HFFc6 (cell line): ENCODE results near the gene PHYKPL. TPM values are rescaled to one million over a fixed set of nuclear protein-coding genes. Genes with fewer than 3 reads are reported as not detected.

Experiments
- DNase-seq: peaks from one replicate; pipeline ENCODE4 v3.0.0-alpha.2; 2018
- H3K27ac Mint-ChIP-seq: 2 replicates; pipeline ENCODE4 v1.8.0; 2020; ENCODE audit warnings: mild to moderate bottlenecking, mixed read lengths
- H3K27me3 Mint-ChIP-seq: 2 replicates; pipeline ENCODE4 v1.8.0; 2021; ENCODE audit warnings: mild to moderate bottlenecking, moderate library complexity, mixed read lengths; ENCODE audit not compliant: insufficient read depth
- H3K36me3 Mint-ChIP-seq: 2 replicates; pipeline ENCODE4 v1.8.0; 2021; ENCODE audit warnings: low read depth, mixed read lengths
- H3K4me1 Mint-ChIP-seq: 2 replicates; pipeline ENCODE4 v1.8.0; 2020; ENCODE audit warnings: low read depth, mixed read lengths
- H3K4me3 Mint-ChIP-seq: 2 replicates; pipeline ENCODE4 v1.8.0; 2020; ENCODE audit warnings: mild to moderate bottlenecking, moderate library complexity, mixed read lengths
- H3K9me3 Mint-ChIP-seq: 2 replicates; pipeline ENCODE4 v1.8.0; 2020; ENCODE audit warnings: mild to moderate bottlenecking, mixed read lengths
- total RNA-seq, 6 experiments: library from RNA; stranded (reverse); fragmentation: NEBNext Ultra II Directional; extraction: Animal tissue kit (Norgen Biotek cat#: 25700); gene quantifications; 2 replicates in 1 of 6; 3 replicates in 5 of 6; pipeline ENCODE4 v1.2.3, GENCODE V29; 2021
- TF ChIP-seq, protein P1 (sequence below): fragments of 200-600 bp; sonication (generic); IDR thresholded peaks from 2 replicates; pipeline ENCODE4 v1.5.0; 2021; ENCODE audit warnings: antibody characterized with exemption, mild to moderate bottlenecking

Gene PHYKPL
- total RNA-seq, 6 experiments from 2014 or later: 18.7 to 25.6 (median 23.9) TPM

DNA sequence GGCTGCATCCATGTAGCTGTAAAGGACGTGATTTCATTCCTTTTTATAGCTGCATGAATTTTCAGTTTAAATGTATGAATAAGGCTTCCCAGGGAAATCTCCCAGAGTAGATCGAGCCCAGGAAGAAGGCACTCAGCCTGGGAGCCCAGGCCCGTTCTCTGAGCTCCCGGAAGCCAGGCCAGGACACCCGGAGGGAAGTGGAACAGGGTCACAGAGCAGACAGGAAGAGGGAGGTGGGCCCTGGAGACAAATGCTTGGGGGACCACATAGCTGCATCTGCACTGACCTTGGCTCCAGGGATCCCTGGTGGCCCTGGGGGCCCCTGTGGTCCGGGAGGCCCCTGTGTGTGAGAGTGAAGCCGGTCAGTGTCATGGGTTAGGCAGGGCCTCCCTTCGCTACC, 19.7 kb upstream of the PHYKPL start:
- peaks cover 7% of the 10 kb centered on the region for H3K27me3 Mint-ChIP-seq
- H3K27ac Mint-ChIP-seq: no peak overlapping the region
- TF ChIP-seq, protein P1, sequence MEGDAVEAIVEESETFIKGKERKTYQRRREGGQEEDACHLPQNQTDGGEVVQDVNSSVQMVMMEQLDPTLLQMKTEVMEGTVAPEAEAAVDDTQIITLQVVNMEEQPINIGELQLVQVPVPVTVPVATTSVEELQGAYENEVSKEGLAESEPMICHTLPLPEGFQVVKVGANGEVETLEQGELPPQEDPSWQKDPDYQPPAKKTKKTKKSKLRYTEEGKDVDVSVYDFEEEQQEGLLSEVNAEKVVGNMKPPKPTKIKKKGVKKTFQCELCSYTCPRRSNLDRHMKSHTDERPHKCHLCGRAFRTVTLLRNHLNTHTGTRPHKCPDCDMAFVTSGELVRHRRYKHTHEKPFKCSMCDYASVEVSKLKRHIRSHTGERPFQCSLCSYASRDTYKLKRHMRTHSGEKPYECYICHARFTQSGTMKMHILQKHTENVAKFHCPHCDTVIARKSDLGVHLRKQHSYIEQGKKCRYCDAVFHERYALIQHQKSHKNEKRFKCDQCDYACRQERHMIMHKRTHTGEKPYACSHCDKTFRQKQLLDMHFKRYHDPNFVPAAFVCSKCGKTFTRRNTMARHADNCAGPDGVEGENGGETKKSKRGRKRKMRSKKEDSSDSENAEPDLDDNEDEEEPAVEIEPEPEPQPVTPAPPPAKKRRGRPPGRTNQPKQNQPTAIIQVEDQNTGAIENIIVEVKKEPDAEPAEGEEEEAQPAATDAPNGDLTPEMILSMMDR: no peak

DNA sequence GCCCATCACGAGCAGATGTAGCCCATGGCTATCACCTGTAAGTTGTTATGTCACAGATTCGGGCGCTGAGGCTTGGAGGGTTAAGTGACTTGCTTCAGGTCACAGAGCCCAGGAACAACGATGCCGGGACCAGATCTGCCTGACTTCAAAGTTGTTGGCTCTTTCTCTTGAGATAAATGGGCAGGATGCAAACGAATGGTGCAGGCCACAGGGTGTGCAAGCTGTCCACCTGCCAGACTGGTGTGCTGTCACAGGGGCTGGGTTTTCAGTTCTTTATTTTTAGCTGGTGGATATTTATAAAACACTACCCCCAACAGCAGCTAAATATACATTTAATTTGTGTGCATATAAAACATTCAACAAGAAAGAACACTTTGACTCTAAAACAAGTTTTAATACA, 17.7 kb upstream of the PHYKPL start:
- TF ChIP-seq, protein P1: no peak
- peaks cover 7% of the 10 kb centered on the region for H3K4me1 Mint-ChIP-seq
- no peak overlapping the region for H3K4me3 Mint-ChIP-seq
- H3K9me3 Mint-ChIP-seq: no peaks in the 10 kb centered on the region
- H3K27ac Mint-ChIP-seq: no peak overlapping the region
- peaks cover 7% of the 10 kb centered on the region for H3K27me3 Mint-ChIP-seq
- DNase-seq: no peak
- no peaks in the 10 kb centered on the region for H3K36me3 Mint-ChIP-seq

More for the DNA sequence above, 19.7 kb upstream of the PHYKPL start:
- peaks cover 7% of the 10 kb centered on the region for H3K4me1 Mint-ChIP-seq
- H3K9me3 Mint-ChIP-seq: no peaks in the 10 kb centered on the region
- H3K4me3 Mint-ChIP-seq: no peak overlapping the region
- no peaks in the 10 kb centered on the region for H3K36me3 Mint-ChIP-seq
- no peak for DNase-seq

DNA sequence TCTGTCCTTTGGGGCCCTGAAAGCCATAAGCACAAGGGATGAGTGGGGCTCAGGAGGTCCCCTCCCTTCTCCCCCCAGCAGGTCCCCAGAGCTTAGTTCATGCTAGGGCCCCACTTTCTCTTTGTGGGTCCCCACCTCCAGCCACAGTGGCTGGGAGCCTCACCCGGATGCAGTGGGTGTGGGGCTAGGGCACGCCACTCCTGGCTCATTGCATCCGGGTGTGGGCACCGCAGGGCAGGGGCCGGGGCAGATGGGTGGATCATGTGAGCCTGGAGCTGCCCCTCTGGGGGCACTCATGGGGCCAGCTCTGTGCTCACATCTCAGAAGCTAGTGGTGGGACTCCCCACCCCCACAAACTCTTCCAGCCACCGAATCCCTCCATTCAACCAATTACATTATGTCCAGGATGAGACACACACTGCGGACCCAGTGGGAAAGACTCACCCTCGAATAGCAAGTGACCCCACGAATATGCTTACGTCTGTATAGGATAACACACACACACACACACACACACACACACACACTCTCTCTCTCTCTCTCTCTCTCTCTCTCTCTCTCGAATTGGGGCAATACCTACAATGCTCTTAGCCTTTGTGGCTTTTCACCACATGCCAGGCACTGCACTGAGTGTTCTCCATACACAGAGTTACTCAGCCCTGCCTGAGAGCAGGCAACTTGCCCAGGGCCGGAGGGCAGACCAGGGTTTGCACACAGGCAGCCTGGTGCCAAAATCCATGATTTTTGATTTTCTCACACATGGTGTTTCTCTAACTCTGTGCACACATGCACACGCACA, 16.8 kb upstream of the PHYKPL start:
- Mint-ChIP-seq H3K27me3 (peaks cover 7% of the 10 kb centered on the region), H3K4me1 (peaks cover 8% of the 10 kb centered on the region), H3K27ac (no peak overlapping the region), H3K36me3 (no peaks in the 10 kb centered on the region), H3K9me3 (no peaks in the 10 kb centered on the region), H3K4me3 (no peak overlapping the region)
- DNase-seq: peak; percentile 73
- TF ChIP-seq, protein P1: no peak

DNA sequence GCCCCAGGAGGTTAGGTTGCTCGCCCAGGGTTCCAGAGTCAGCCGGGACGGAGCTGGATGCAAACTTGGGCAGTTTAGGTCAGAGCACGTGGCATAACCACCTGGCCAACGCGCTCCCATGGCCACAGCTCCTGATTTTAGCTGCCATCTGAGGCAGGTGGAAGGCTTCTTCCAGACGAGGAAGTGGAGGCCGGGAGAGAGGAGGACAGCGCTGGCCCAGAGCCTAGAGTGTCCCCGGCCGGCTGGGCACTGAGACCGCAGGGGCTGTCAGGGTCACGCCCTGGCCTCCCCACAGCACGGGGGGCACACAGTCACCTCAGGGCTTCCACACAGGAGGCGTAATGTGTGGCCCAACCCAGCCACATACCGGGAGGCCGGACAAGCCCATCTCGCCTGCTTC, 16.1 kb upstream of the PHYKPL start:
- H3K4me1 Mint-ChIP-seq: peaks cover 12% of the 10 kb centered on the region
- TF ChIP-seq, protein P1: no peak

DNA sequence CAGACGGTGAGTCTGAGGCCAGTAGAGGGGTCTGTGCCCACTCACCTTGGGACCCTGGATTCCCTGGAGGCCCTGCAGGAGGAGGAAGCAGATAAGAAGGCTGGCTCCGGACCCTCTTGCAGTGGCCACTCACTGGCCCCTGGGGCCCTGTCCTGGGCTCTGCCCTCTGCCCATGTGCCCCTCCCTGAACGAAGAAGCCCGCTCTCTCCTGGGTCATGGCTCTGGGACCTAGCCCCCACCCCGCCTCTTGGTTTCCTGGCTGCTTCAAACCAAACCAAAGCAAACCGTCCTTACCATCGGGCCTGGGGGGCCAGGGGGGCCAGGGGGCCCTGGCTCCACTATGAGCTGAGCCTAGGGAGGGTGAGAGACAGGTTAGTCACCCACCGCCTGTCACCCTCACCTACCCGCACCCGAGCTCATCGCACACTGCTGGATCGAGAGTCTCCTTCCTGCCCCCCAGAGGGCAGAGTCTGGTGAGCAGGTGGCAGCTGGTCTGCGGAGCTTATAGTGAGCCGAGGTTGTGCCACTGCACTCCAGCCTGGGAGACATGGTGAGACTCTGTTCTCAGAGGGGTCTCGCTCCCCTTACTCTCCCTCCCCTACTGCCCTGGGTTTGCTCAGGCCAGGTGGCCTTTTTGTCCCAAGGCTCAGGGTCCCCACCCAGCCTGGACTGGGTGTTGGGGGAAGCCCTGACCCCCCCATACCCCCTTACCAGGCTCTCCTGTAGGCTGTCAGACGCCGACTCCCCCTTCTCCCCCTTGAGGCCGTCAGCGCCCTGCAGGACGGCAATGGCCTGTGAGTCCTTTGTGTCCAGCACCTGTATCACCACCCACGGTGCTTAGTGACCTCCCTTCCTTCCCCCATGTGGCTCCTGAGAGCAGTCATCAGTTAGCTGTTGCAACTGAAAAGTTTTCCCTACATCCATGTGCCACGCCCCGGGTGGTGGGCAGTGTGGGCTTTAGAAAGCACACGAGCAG, 15.2 kb upstream of the PHYKPL start:
- no peak for DNase-seq
- Mint-ChIP-seq H3K27me3 (peaks cover 8% of the 10 kb centered on the region), H3K9me3 (no peaks in the 10 kb centered on the region), H3K4me3 (no peak overlapping the region), H3K27ac (no peak overlapping the region), H3K4me1 (peaks cover 12% of the 10 kb centered on the region), H3K36me3 (no peaks in the 10 kb centered on the region)
- TF ChIP-seq, protein P1: no peak

More for the DNA sequence above, 16.1 kb upstream of the PHYKPL start:
- no peak overlapping the region for H3K27ac Mint-ChIP-seq
- no peaks in the 10 kb centered on the region for H3K9me3 Mint-ChIP-seq
- no peaks in the 10 kb centered on the region for H3K36me3 Mint-ChIP-seq
- DNase-seq: no peak
- peaks cover 8% of the 10 kb centered on the region for H3K27me3 Mint-ChIP-seq
- H3K4me3 Mint-ChIP-seq: no peak overlapping the region
